GM23248 (cell line): ENCODE data around the gene FAM204A. TPM values are rescaled to one million over a fixed set of nuclear protein-coding genes. Genes with fewer than 3 reads are reported as not detected.

Experiments
- DNase-seq: peaks from one replicate; pipeline ENCODE4 v3.0.0-alpha.2; 2015
- H2AFZ ChIP-seq: fragments of 200-600 bp; sonication (generic); 2 replicates; pipeline ENCODE4 v1.6.1; 2016; ENCODE audit warnings: antibody characterized with exemption
- H3F3A ChIP-seq: fragments of 200-600 bp; sonication (generic); 2 replicates; pipeline ENCODE4 v1.6.1; 2016; ENCODE audit warnings: mild to moderate bottlenecking, antibody characterized with exemption, mixed run types; ENCODE audit not compliant: insufficient read depth
- H3K27ac ChIP-seq: fragments of 200-600 bp; sonication (generic); 2 replicates; pipeline ENCODE4 v1.5.1; 2016; ENCODE audit warnings: mild to moderate bottlenecking
- H3K27me3 ChIP-seq: fragments of 200-600 bp; sonication (generic); replicated peaks from 2 replicates; pipeline ENCODE4 v1.6.1; 2016; ENCODE audit warnings: mild to moderate bottlenecking; ENCODE audit not compliant: insufficient read depth
- H3K36me3 ChIP-seq: fragments of 200-600 bp; sonication (generic); 2 replicates; pipeline ENCODE4 v1.6.1; 2016; ENCODE audit warnings: low read depth, mild to moderate bottlenecking
- H3K4me1 ChIP-seq: fragments of 200-600 bp; sonication (generic); 2 replicates; pipeline ENCODE4 v1.6.1; 2016; ENCODE audit warnings: mild to moderate bottlenecking; ENCODE audit not compliant: insufficient read depth
- H3K4me2 ChIP-seq: fragments of 200-600 bp; sonication (generic); one replicate; pipeline ENCODE4 v1.6.1; 2016; ENCODE audit warnings: mild to moderate bottlenecking; ENCODE audit not compliant: unreplicated experiment
- H3K4me3 ChIP-seq: fragments of 200-600 bp; sonication (generic); 2 replicates; pipeline ENCODE4 v1.5.1; 2016; ENCODE audit warnings: mild to moderate bottlenecking
- H3K79me2 ChIP-seq: fragments of 200-600 bp; sonication (generic); 2 replicates; pipeline ENCODE4 v1.6.1; 2016; ENCODE audit warnings: mild to moderate bottlenecking; ENCODE audit not compliant: insufficient read depth
- H3K9ac ChIP-seq: fragments of 200-600 bp; sonication (generic); 2 replicates; pipeline ENCODE4 v1.6.1; 2016; ENCODE audit warnings: mild to moderate bottlenecking
- H3K9me2 ChIP-seq: fragments of 200-600 bp; sonication (generic); 2 replicates; pipeline ENCODE4 v1.6.1; 2016; ENCODE audit warnings: mixed run types, mild to moderate bottlenecking, moderate library complexity; ENCODE audit not compliant: insufficient read depth
- H3K9me3 ChIP-seq: fragments of 200-600 bp; sonication (generic); one replicate; pipeline ENCODE4 v1.6.1; 2017; ENCODE audit warnings: low read depth
- H4K20me1 ChIP-seq: fragments of 200-600 bp; sonication (generic); 2 replicates; pipeline ENCODE4 v1.6.0; 2016; ENCODE audit not compliant: insufficient read depth
- EZH2 ChIP-seq: fragments of 200-600 bp; sonication (generic); IDR thresholded peaks from 2 replicates; pipeline ENCODE4 v1.6.1; 2018; ENCODE audit warnings: antibody characterized with exemption, mild to moderate bottlenecking; ENCODE audit not compliant: insufficient read depth, poor library complexity, severe bottlenecking
- EZH2phosphoT487 ChIP-seq: fragments of 200-600 bp; sonication (generic); IDR thresholded peaks from 2 replicates; pipeline ENCODE4 v1.6.1; 2018; ENCODE audit warnings: antibody characterized with exemption, moderate library complexity, mild to moderate bottlenecking, low read depth; ENCODE audit not compliant: insufficient read depth
- WGBS, 2 experiments: methylation state at CpG; one replicate each; pipeline ENCODE4 v1.1.6; 2015 to 2017; ENCODE audit warnings: low lambda C conversion rate in 2 of 2, low coverage in 1 of 2; ENCODE audit errors: missing lambda C conversion rate in 2 of 2; 5-methylcytosine and 5-hydroxymethylcytosine counted together
- in situ Hi-C: fragments of 300-500 bp; cut with MboI; formaldehyde crosslinking; loops from 2 replicates; pipeline ENCODE4 v1.15.0; 2020
- polyA plus RNA-seq: library from polyadenylated mRNA; unstranded; fragments of >200 nt; fragmentation: Nextera tagmentation; extraction: Ambion mirVana; gene quantifications from 2 replicates; pipeline ENCODE4 v1.2.1, GENCODE V29; 2016
- total RNA-seq: library from RNA; depleted of rRNA; stranded (reverse); fragments of >200 nt; shearing (Covaris generic); gene quantifications from 2 replicates; pipeline ENCODE4 v1.2.3, GENCODE V29; 2014

FAM204A gene
- total and polyA plus RNA-seq, 2 experiments from 2014 or later = 71.8 to 87.2 TPM

DNA sequence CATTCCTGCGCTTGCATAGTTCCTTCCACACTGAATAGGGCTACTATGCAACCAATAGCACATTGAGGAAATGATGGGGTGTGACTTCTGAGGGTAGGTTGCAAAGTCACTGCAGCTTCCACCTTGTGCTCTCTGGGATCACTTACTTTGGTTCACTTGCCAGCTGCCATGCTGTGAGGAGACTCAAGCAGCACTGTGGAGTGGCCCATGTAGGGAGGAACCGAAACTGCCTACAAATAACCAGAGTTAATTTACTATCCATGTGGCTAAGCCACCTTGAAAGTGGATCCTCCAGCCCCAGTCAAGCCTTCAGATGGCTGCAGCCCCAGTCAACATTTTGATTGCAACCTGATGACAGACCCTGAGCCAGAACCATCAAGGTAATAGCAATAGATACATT, 64.3 kb downstream of the FAM204A start:
- H3K27ac ChIP-seq = no peak overlapping the region
- no peaks in the 10 kb centered on the region for H3K4me1 ChIP-seq
- H3K36me3 ChIP-seq = no peaks in the 10 kb centered on the region
- no peak overlapping the region for H3K4me2 ChIP-seq
- in situ Hi-C loops = no loop called here
- no peaks in the 10 kb centered on the region for H3K9me2 ChIP-seq
- no peak overlapping the region for H3K4me3 ChIP-seq
- WGBS, 2 experiments = 62 to 68% methylated on average over 2 of the region's 2 CpGs
- no peaks in the 10 kb centered on the region for H3K79me2 ChIP-seq
- no peaks in the 10 kb centered on the region for H4K20me1 ChIP-seq
- no peaks in the 10 kb centered on the region for H3K27me3 ChIP-seq
- TF ChIP-seq EZH2 (no peak), EZH2phosphoT487 (no peak)
- H2AFZ ChIP-seq = no peak overlapping the region
- peaks cover 1% of the 10 kb centered on the region; the same call in 1 of the 2 replicates for H3F3A ChIP-seq
- no peak for DNase-seq
- no peak overlapping the region for H3K9ac ChIP-seq
- H3K9me3 ChIP-seq = no peaks in the 10 kb centered on the region

DNA sequence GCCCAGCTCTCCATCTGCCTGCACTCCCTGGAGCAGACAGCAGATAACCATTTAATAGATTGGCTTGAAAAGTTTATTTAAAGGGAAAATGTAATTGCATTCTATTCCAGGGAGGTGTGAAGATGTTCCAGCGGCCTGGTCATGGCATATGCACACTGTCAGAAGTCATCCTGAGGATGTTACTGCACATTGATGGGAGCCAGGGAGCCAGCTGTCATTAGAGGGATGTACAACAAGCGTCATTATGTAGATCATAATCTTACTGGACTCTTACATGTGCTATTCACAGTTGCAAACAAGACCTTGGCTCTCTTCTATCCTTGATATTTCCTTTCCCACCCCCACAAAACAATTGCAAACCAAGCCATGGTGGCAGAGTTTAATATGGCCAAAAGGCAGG, 65.4 kb downstream of the FAM204A start:
- Histone ChIP-seq H2AFZ (no peak overlapping the region), H3K4me3 (no peak overlapping the region), H3K9ac (no peak overlapping the region), H3K27me3 (no peaks in the 10 kb centered on the region), H3K9me2 (no peaks in the 10 kb centered on the region), H3K27ac (no peak overlapping the region), H4K20me1 (no peaks in the 10 kb centered on the region), H3K79me2 (no peaks in the 10 kb centered on the region), H3K36me3 (no peaks in the 10 kb centered on the region), H3K4me2 (no peak overlapping the region), H3F3A (peaks cover 11% of the 10 kb centered on the region), H3K9me3 (no peaks in the 10 kb centered on the region), H3K4me1 (peaks cover 9% of the 10 kb centered on the region)
- in situ Hi-C loops = no loop called here
- no peak for DNase-seq
- TF ChIP-seq EZH2 (no peak), EZH2phosphoT487 (no peak)
- WGBS, 2 experiments = 61 to 71% methylated on average over 2 of the region's 2 CpGs

DNA sequence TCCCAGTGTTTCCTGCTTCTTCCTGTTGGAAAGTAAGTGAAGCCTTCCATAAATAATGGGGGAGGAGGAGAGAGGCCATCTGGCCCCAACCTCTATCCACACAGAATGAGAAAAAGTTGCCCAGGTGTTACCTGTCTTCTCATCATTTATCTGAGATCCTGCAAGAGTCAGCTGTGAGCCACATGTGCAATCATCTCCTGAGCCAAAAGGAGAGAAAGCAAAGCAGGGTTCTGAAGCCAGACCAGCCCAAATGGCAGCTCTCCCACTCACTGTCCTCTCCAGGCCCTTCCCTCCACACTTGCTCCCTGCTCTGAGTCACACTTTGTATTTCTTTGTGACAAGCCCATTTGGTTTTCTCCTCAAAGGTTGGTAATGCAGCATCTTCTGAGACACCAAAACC, 65.9 kb downstream of the FAM204A start:
- H4K20me1 ChIP-seq = no peaks in the 10 kb centered on the region
- no peak overlapping the region for H2AFZ ChIP-seq
- in situ Hi-C loops = no loop called here
- TF ChIP-seq EZH2phosphoT487 = no peak
- no peak for TF ChIP-seq EZH2
- no peaks in the 10 kb centered on the region for H3K36me3 ChIP-seq
- H3K9me2 ChIP-seq = no peaks in the 10 kb centered on the region
- H3K4me1 ChIP-seq = peaks cover 14% of the 10 kb centered on the region
- DNase-seq = peak; percentile 36
- peaks cover 17% of the 10 kb centered on the region for H3F3A ChIP-seq
- no peak overlapping the region for H3K27ac ChIP-seq
- no peak overlapping the region for H3K4me3 ChIP-seq
- no peaks in the 10 kb centered on the region for H3K9me3 ChIP-seq
- H3K27me3 ChIP-seq = no peaks in the 10 kb centered on the region
- H3K9ac ChIP-seq = no peak overlapping the region
- H3K4me2 ChIP-seq = no peak overlapping the region
- no peaks in the 10 kb centered on the region for H3K79me2 ChIP-seq

DNA sequence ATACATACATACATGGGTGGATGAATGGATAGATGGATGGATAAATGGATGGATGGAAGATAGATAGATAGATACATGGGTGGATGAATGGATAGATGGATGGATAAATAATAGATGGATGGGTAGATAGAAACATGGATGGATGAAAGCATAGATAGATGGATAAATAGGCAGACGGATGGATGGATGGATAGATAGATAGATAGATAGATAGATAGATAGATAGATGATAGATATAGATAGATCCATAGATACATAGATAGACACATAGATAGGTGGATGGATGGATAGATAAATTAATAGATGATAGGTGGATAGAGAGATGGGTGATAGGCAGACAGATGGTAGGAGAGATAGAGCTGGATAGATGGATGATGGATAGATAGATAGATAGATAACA, 68.5 kb downstream of the FAM204A start:
- in situ Hi-C loops = loop anchor here (25.0 kb wide), 1 partner anchor 1061 kb away; no protein-coding TSS in a partner anchor
- H3K27ac ChIP-seq = no peak overlapping the region
- H3K36me3 ChIP-seq = no peaks in the 10 kb centered on the region
- peaks cover 18% of the 10 kb centered on the region for H3F3A ChIP-seq
- H3K9me3 ChIP-seq = no peaks in the 10 kb centered on the region
- H3K79me2 ChIP-seq = no peaks in the 10 kb centered on the region
- H4K20me1 ChIP-seq = no peaks in the 10 kb centered on the region
- H3K9ac ChIP-seq = no peak overlapping the region
- H3K9me2 ChIP-seq = no peaks in the 10 kb centered on the region
- 50 to 73% methylated on average over 1 of the region's 1 CpG for WGBS, 2 experiments
- DNase-seq = no peak
- no peaks in the 10 kb centered on the region for H3K27me3 ChIP-seq
- H3K4me2 ChIP-seq = no peak overlapping the region
- no peak for TF ChIP-seq EZH2
- no peak for TF ChIP-seq EZH2phosphoT487
- peaks cover 14% of the 10 kb centered on the region for H3K4me1 ChIP-seq
- H3K4me3 ChIP-seq = no peak overlapping the region
- H2AFZ ChIP-seq = no peak overlapping the region

DNA sequence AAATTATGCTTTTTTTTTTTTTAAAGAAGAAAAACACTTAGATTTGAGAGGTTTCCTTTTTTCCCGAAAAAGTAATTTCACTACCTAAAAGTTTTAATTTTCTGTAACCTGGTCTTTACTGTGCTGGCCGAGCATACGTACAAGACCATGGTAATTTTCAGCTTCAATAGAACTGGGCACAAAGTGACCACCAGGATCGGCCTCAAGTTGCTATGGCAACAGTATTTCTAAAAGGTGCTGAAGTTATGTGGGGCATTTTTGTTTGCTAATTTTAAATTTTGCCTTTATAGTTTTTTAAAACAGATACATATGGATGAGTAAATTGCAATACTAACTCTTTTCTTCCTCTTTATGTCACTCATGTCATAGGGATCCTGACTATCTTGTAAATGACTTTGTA, 69.4 kb downstream of the FAM204A start:
- Histone ChIP-seq H3K9me2 (no peaks in the 10 kb centered on the region), H3K79me2 (no peaks in the 10 kb centered on the region), H3K4me3 (peak overlapping the region; percentile 69), H2AFZ (peak overlapping the region; percentile 80), H3K4me1 (peaks cover 14% of the 10 kb centered on the region), H3F3A (peaks cover 18% of the 10 kb centered on the region), H3K9ac (peak overlapping the region; percentile 37), H3K27me3 (no peaks in the 10 kb centered on the region), H3K9me3 (no peaks in the 10 kb centered on the region), H3K36me3 (no peaks in the 10 kb centered on the region), H3K27ac (no peak overlapping the region), H4K20me1 (no peaks in the 10 kb centered on the region), H3K4me2 (peak overlapping the region; percentile 79)
- DNase-seq = peak; percentile 9
- TF ChIP-seq EZH2 (no peak), EZH2phosphoT487 (no peak)
- in situ Hi-C loops = loop anchor here (25.0 kb wide), 1 partner anchor 1060 kb away; no protein-coding TSS in a partner anchor
- 63 to 64% methylated on average over 4 of the region's 4 CpGs for WGBS, 2 experiments
